ENCODE data around the gene FLNB. TPM values are rescaled to one million over a fixed set of nuclear protein-coding genes. Genes with fewer than 3 reads are reported as not detected.

Gene FLNB
- total RNA-seq, 1 experiment from 2014 or later, result 147 TPM

- peaks cover 18% of the 10 kb centered on the region for H3K4me1 Mint-ChIP-seq (ENCODE audit: low read depth, unreplicated experiment)
- no TSS peak for BruUV-seq (replicated peaks)
- H3K27ac Mint-ChIP-seq (ENCODE audit: unreplicated experiment), result no peak overlapping the region
- H3K36me3 Mint-ChIP-seq (ENCODE audit: insufficient read depth, unreplicated experiment), result peaks cover 41% of the 10 kb centered on the region
- no peak for TF ChIP-seq CTCF (IDR thresholded peaks at IDR 0.05; ENCODE audit: unreplicated experiment)
- H3K27me3 Mint-ChIP-seq (ENCODE audit: unreplicated experiment), result no peaks in the 10 kb centered on the region
- intact Hi-C loops (cut with micrococcal nuclease; ENCODE audit: unreplicated experiment), result loop anchor here (5.0 kb wide), 1 partner anchor 44 kb away; no protein-coding TSS in a partner anchor
- CTCF ChIA-PET, result interaction anchor here (0.6 kb wide), 1 partner anchor 61 kb away, joined by 3 read pairs; no protein-coding TSS in a partner anchor
- H3K9me3 Mint-ChIP-seq (ENCODE audit: low read depth, unreplicated experiment), result no peaks in the 10 kb centered on the region
- no peak for DNase-seq
- H3K4me3 Mint-ChIP-seq (ENCODE audit: low read depth, unreplicated experiment), result no peak overlapping the region
Observed at GRCh38 chr3:58006661-58007060, 1.6 kb upstream of the FLNB start.

GRCh38 chr3:58009026-58009748 lies 965 bp downstream of the FLNB start:
- Mint-ChIP-seq H3K9me3 (ENCODE audit: low read depth, unreplicated experiment) (no peaks in the 10 kb centered on the region), H3K4me1 (ENCODE audit: low read depth, unreplicated experiment) (peaks cover 44% of the 10 kb centered on the region), H3K27me3 (ENCODE audit: unreplicated experiment) (no peaks in the 10 kb centered on the region), H3K36me3 (ENCODE audit: insufficient read depth, unreplicated experiment) (peaks cover 54% of the 10 kb centered on the region), H3K27ac (ENCODE audit: unreplicated experiment) (peak overlapping the region; percentile 30), H3K4me3 (ENCODE audit: low read depth, unreplicated experiment) (peak overlapping the region; percentile 77)
- CTCF ChIA-PET, result interaction anchor here (0.8 to 2.3 kb wide), 4 partner anchors 31 to 208 kb away, joined by 3 to 11 read pairs (median 6); no protein-coding TSS in a partner anchor
- intact Hi-C loops (cut with micrococcal nuclease; ENCODE audit: unreplicated experiment), result loop anchor here (5.0 kb wide), 1 partner anchor 47 kb away; no protein-coding TSS in a partner anchor
- DNase-seq, result no peak
- no TSS peak for BruUV-seq (replicated peaks)
- TF ChIP-seq CTCF (IDR thresholded peaks at IDR 0.05; ENCODE audit: unreplicated experiment), result no peak

GRCh38 chr3:58009749-58010535 lies 1.7 kb downstream of the FLNB start:
- no peak for TF ChIP-seq CTCF (IDR thresholded peaks at IDR 0.05; ENCODE audit: unreplicated experiment)
- Mint-ChIP-seq H3K27ac (ENCODE audit: unreplicated experiment) (peak overlapping the region; percentile 30), H3K4me3 (ENCODE audit: low read depth, unreplicated experiment) (peak overlapping the region; percentile 77), H3K4me1 (ENCODE audit: low read depth, unreplicated experiment) (peaks cover 50% of the 10 kb centered on the region), H3K27me3 (ENCODE audit: unreplicated experiment) (no peaks in the 10 kb centered on the region), H3K9me3 (ENCODE audit: low read depth, unreplicated experiment) (no peaks in the 10 kb centered on the region), H3K36me3 (ENCODE audit: insufficient read depth, unreplicated experiment) (peaks cover 54% of the 10 kb centered on the region)
- CTCF ChIA-PET, result interaction anchor here (0.6 to 2.3 kb wide), 7 partner anchors 9 to 460 kb away, joined by 3 to 11 read pairs (median 7); no protein-coding TSS in a partner anchor
- BruUV-seq (replicated peaks), result no TSS peak
- DNase-seq, result peak; percentile 69
- intact Hi-C loops (cut with micrococcal nuclease; ENCODE audit: unreplicated experiment), result loop anchor here (1.0 to 5.0 kb wide), 4 partner anchors 41 to 165 kb away; no protein-coding TSS in a partner anchor

GRCh38 chr3:58010562-58010961 lies 2.3 kb downstream of the FLNB start:
- no peaks in the 10 kb centered on the region for H3K9me3 Mint-ChIP-seq (ENCODE audit: low read depth, unreplicated experiment)
- no peaks in the 10 kb centered on the region for H3K27me3 Mint-ChIP-seq (ENCODE audit: unreplicated experiment)
- no peak for TF ChIP-seq CTCF (IDR thresholded peaks at IDR 0.05; ENCODE audit: unreplicated experiment)
- intact Hi-C loops (cut with micrococcal nuclease; ENCODE audit: unreplicated experiment), result loop anchor here (1.0 to 5.0 kb wide), 3 partner anchors 41 to 164 kb away; no protein-coding TSS in a partner anchor
- DNase-seq, result no peak
- CTCF ChIA-PET, result interaction anchor here (0.6 to 1.7 kb wide), 7 partner anchors 9 to 460 kb away, joined by 3 to 7 read pairs (median 5); no protein-coding TSS in a partner anchor
- peaks cover 52% of the 10 kb centered on the region for H3K4me1 Mint-ChIP-seq (ENCODE audit: low read depth, unreplicated experiment)
- H3K4me3 Mint-ChIP-seq (ENCODE audit: low read depth, unreplicated experiment), result peak overlapping the region; percentile 77
- BruUV-seq (replicated peaks), result no TSS peak
- peaks cover 54% of the 10 kb centered on the region for H3K36me3 Mint-ChIP-seq (ENCODE audit: insufficient read depth, unreplicated experiment)
- peak overlapping the region; percentile 30 for H3K27ac Mint-ChIP-seq (ENCODE audit: unreplicated experiment)

All from Calu3 (cell line).